Adipocyte (in vitro differentiated cells): ENCODE results near the gene GADL1.

Experiments
- DNase-seq: peaks from one replicate; pipeline ENCODE4 v3.0.0-alpha.2; 2015; ENCODE audit warnings: low read depth
- H3K27me3 ChIP-seq: replicated peaks from 2 replicates; pipeline ENCODE4 v1.7.0; 2013; ENCODE audit warnings: mild to moderate bottlenecking, low read length, moderate library complexity; ENCODE audit not compliant: control insufficient read depth, insufficient read depth
- H3K36me3 ChIP-seq: 2 replicates; pipeline ENCODE4 v1.7.0; 2013; ENCODE audit warnings: low read length, mild to moderate bottlenecking, moderate library complexity; ENCODE audit not compliant: control insufficient read depth, insufficient read depth, severe bottlenecking
- H3K4me1 ChIP-seq: 2 replicates; pipeline ENCODE4 v1.7.0; 2013; ENCODE audit warnings: mild to moderate bottlenecking, low read length, moderate library complexity; ENCODE audit not compliant: control insufficient read depth, insufficient read depth
- H3K4me3 ChIP-seq: 2 replicates; pipeline ENCODE4 v1.7.0; 2013; ENCODE audit warnings: mild to moderate bottlenecking, low read length, moderate library complexity
- H3K9ac ChIP-seq: 2 replicates; pipeline ENCODE4 v1.7.0; 2013; ENCODE audit warnings: mild to moderate bottlenecking, low read length, moderate library complexity
- H3K9me3 ChIP-seq: 2 replicates; pipeline ENCODE4 v1.7.0; 2013; ENCODE audit warnings: mild to moderate bottlenecking, low read length, moderate library complexity; ENCODE audit not compliant: control insufficient read depth

GADL1 gene

DNA sequence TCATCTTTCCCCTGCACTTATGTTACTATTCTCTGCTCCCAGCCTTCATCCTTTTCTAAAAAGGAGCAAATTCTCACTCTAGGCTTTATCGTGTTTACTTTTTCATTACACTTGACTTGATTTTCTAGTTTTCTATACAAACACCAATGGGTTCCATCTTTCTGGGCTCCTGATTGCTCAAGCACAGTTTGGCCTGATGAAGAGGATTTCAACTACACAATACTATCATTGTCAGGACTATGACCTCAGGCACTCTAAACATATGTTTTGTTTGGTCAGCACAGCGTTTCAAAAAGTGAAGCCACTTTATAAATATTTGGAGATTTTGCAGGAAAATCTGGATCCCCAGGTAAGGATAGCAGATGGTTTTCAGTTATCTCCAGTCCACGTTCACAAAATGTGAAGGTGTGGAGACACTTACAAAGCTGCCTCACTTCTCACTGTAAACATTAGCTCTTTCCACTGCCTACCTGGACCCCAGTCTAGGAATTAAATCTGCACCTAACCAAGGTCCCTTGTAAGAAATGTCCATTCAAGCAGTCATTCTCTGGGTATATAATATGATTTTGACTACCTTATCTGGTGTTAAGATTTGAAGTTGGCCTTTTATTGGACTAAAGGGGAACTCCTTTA lies 201.8 kb downstream of the GADL1 start:
- Histone ChIP-seq H3K27me3 (no peaks in the 10 kb centered on the region), H3K9ac (peak overlapping the region; percentile 48), H3K4me3 (no peak overlapping the region), H3K4me1 (peaks cover 57% of the 10 kb centered on the region), H3K9me3 (no peaks in the 10 kb centered on the region), H3K36me3 (peaks cover 83% of the 10 kb centered on the region)
- no peak for DNase-seq

DNA sequence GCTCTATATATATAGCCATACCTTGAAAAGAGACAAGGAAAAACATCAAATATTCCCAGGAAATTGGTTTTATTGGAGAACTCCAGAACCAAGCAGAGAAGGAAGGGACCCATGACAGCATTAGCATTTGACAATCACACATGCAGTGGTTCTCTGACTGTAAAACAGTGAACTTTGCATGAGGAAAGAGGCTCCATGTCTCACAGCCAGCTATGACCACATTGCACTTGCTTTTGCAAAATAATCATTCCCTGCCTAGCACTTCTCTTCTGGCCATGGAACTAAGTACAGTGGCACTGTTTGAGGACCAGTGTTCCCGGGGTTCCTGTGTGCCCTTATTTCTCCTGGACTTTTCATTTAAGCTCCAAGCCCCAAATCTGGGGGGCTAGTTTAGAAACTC lies 202.5 kb downstream of the GADL1 start:
- Histone ChIP-seq H3K4me3 (no peak overlapping the region), H3K4me1 (peaks cover 57% of the 10 kb centered on the region), H3K27me3 (no peaks in the 10 kb centered on the region), H3K9ac (peak overlapping the region; percentile 48), H3K9me3 (no peaks in the 10 kb centered on the region), H3K36me3 (peaks cover 90% of the 10 kb centered on the region)
- no peak for DNase-seq

DNA sequence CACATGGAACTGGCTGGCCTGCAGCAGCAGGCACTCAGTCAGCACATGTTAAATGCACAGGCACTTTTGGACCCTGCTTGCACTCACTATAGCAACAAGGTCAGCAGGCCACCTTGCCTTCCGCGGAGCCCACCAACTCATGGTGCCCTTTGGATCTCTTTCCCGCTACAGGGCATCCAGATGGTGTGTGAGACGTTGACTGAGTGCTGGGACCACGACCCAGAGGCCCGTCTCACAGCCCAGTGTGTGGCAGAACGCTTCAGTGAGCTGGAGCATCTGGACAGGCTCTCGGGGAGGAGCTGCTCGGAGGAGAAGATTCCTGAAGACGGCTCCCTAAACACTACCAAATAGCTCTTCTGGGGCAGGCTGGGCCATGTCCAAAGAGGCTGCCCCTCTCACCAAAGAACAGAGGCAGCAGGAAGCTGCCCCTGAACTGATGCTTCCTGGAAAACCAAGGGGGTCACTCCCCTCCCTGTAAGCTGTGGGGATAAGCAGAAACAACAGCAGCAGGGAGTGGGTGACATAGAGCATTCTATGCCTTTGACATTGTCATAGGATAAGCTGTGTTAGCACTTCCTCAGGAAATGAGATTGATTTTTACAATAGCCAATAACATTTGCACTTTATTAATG lies 203.1 kb downstream of the GADL1 start:
- DNase-seq = no peak
- H3K27me3 ChIP-seq = no peaks in the 10 kb centered on the region
- H3K4me1 ChIP-seq = peaks cover 56% of the 10 kb centered on the region
- no peaks in the 10 kb centered on the region for H3K9me3 ChIP-seq
- peaks cover 90% of the 10 kb centered on the region for H3K36me3 ChIP-seq
- H3K4me3 ChIP-seq = no peak overlapping the region
- peak overlapping the region; percentile 30 for H3K9ac ChIP-seq

DNA sequence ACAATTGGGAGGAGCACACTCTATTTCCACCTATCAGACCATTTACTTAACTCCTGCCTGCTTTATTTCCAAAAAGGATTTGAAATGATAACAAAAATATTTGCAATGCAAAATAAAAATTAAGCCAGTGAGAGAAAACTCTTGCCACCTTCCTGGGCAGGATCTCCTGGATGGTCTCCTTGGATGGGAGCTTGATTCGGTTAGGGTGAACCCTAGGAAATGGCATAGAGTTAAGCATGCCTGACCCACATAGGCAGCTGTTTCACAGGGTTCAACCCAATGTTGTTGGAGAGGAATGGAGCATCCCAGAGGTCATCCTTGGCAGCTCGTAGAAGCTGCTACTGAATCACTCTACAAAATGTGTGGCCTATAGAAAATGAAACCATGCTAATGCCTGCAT lies 204.3 kb downstream of the GADL1 start:
- H3K36me3 ChIP-seq = peaks cover 87% of the 10 kb centered on the region
- no peak for DNase-seq

DNA sequence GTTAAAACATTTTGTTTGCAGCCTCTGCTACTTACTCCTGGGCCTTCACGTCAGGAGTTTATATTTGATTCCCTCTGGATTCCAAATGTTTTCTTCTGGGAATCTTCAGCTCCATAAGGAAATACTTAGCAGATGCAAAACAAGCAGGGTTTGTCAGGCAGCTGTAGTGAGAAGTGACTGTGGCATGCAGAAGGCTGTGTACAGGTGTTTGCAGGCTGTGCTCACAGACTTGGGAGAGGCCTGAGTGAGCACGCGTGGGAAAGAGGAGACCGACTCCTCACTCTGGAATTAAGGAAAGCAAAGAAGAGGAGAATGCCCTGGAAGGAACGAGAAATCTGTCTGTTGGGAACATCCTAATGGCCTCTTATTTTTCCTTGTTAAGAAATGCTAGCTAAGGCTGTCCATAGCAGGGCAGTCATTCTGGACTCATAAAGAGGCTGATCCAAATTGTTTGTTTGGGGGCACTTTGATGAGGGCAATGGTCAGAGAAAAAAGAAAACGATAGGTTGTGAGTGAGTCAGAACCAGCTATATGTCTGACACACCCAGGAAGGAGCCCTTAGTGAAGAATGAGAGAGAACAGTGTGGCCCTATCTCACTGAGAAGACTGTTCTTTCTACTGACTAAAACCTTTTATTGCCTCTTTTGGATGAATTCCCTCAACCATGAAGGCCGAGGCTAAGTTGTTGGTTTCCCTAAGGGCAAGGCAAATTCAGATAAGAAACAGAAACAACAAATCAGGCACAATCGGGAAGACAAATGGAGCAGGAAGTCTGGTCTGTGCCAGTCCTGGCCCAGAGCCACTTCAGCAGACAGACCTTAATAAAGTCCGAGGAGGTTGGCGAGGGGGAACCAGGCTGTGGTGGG lies 205.5 kb downstream of the GADL1 start:
- Histone ChIP-seq H3K9me3 (no peaks in the 10 kb centered on the region), H3K4me3 (peak overlapping the region; percentile 38), H3K9ac (peak overlapping the region; percentile 69), H3K27me3 (no peaks in the 10 kb centered on the region), H3K4me1 (peaks cover 74% of the 10 kb centered on the region), H3K36me3 (peaks cover 76% of the 10 kb centered on the region)
- DNase-seq = peak; percentile 63

More for the DNA sequence above, 204.3 kb downstream of the GADL1 start:
- Histone ChIP-seq H3K4me1 (peaks cover 64% of the 10 kb centered on the region), H3K9ac (no peak overlapping the region), H3K9me3 (no peaks in the 10 kb centered on the region), H3K4me3 (no peak overlapping the region), H3K27me3 (no peaks in the 10 kb centered on the region)

DNA sequence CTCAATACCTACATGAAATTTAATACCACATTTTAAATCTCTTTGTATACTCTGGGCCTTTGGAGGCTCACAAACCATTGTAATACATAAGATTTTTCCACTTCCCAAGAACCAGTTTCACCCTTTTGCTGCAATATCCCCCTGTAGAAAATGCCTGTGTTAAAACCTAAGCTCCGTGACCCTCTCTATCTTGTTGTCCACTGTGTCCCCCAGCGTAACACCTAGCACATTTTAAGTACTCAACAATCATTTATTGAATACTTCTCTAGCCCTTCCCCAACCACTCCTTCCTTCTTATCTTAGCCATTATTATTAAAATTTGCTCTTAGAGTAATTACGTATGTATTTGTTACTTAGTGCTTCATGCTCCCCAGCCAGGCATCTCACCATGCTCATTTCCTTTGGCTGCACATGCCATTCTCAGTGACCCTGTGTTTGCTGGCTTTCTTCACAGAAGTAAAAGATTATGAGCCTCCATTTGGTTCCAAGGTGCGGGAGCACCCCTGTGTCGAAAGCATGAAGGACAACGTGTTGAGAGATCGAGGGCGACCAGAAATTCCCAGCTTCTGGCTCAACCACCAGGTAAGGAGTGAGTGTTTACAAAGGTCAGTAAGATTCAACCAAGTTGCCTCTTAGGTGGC lies 206.4 kb downstream of the GADL1 start:
- H3K27me3 ChIP-seq = no peaks in the 10 kb centered on the region
- H3K9ac ChIP-seq = peak overlapping the region; percentile 69
- H3K36me3 ChIP-seq = peaks cover 73% of the 10 kb centered on the region
- H3K9me3 ChIP-seq = no peaks in the 10 kb centered on the region
- no peak for DNase-seq
- no peak overlapping the region for H3K4me3 ChIP-seq
- peaks cover 77% of the 10 kb centered on the region for H3K4me1 ChIP-seq

DNA sequence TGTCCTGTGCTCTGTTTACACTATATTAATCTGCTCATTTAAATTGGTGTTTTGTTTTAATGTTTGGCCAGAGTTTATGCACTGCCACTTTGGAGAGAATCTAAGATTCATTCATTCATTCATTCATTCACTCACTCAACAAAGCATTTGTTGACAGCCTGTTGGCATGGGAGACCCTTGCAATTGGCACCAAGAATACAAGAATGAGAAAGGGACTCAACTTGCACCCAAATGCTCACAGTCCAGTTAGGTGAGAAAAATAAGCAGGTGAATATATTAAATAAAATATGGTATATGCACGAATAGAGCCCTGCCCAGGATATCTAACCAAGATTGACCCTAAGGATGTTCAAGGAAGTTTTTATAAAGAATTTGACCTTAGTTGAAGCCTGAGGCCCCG lies 207.7 kb downstream of the GADL1 start:
- Histone ChIP-seq H3K9ac (no peak overlapping the region), H3K36me3 (peaks cover 60% of the 10 kb centered on the region), H3K27me3 (no peaks in the 10 kb centered on the region), H3K4me1 (peaks cover 79% of the 10 kb centered on the region), H3K4me3 (no peak overlapping the region), H3K9me3 (no peaks in the 10 kb centered on the region)
- no peak for DNase-seq

DNA sequence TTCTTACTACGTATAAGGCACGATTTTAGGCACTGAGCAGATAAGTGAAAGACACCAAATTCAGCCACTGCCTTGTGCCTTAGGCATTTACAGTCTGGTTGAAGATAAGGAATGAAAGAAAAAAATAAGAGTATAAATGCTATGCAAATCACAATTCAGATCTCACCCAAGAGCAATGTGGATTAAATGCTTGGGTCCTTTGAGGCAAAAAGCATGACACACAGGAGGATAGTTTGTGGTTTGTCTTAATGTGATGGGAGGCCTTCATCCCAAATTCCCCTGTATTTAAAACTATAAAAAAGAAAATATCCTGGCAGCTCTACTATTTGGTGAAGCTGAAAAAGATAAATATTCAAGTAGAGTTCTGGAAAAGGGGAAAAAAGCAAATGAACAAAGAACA lies 208.3 kb downstream of the GADL1 start:
- no peak for DNase-seq
- H3K9me3 ChIP-seq = no peaks in the 10 kb centered on the region
- H3K9ac ChIP-seq = no peak overlapping the region
- peaks cover 81% of the 10 kb centered on the region for H3K4me1 ChIP-seq
- H3K27me3 ChIP-seq = no peaks in the 10 kb centered on the region
- H3K4me3 ChIP-seq = no peak overlapping the region
- H3K36me3 ChIP-seq = peaks cover 54% of the 10 kb centered on the region

DNA sequence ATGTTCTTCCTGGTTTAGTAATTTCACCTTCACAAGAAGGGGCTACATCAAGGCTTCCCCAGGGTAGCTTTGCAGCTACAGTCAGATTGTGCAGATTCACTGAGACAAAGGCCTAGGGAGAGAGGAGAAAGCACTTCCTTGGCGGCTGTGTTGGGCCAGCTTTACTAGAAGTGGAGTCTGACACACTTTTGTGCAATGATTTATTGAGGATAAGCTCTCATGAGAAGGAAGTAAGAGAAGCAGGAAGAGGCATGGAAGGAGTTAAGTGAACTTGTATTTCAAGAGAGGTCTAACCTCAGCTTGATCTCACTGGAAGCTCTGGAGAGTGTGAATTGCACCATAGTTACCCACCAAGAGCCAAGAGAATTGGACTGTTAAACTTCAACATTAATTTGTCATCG lies 209.2 kb downstream of the GADL1 start:
- no peak overlapping the region for H3K4me3 ChIP-seq
- no peaks in the 10 kb centered on the region for H3K27me3 ChIP-seq
- H3K4me1 ChIP-seq = peaks cover 84% of the 10 kb centered on the region
- no peaks in the 10 kb centered on the region for H3K9me3 ChIP-seq
- no peak overlapping the region for H3K9ac ChIP-seq
- DNase-seq = no peak
- peaks cover 45% of the 10 kb centered on the region for H3K36me3 ChIP-seq

DNA sequence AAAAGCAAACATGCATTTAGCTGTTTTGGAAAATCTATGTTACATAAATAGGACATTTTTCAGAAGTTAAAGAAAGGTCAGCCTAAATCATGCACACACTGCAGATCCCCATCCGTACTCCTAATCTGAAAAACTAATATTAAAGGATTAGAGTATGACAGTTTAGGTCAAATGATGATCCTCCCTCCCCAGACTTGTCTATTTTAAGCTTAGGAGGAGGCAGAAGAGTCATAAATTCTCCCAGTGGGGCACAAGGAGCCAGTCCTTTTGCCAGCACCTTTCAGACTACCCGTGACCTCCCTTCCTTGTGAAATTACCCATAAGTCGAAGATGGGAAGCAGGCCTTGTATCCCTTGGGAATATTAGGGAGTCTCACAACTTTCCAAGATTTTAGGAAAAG lies 210.1 kb downstream of the GADL1 start:
- Histone ChIP-seq H3K27me3 (no peaks in the 10 kb centered on the region), H3K9me3 (no peaks in the 10 kb centered on the region), H3K36me3 (peaks cover 42% of the 10 kb centered on the region), H3K9ac (no peak overlapping the region), H3K4me1 (peaks cover 74% of the 10 kb centered on the region), H3K4me3 (peak overlapping the region; percentile 29)
- DNase-seq = no peak

DNA sequence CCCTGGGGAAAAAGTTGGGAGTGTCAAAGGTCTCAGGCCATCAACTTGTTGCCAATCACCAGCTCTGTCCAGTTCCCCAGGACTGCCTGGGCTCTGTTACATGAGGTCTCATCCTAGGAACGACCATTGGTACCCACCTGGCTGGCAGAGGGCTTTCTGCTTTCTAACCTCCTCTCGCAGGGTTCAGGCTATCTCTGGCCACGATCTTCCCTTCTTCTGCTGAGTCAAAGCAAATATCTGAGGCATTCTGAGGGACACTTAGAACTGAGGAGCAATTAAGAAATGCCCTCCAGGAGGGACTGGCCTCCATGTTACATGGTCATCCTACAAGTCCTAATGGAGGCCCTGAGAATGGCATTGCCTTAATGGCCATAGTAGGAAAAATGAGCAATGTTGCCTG lies 210.7 kb downstream of the GADL1 start:
- no peaks in the 10 kb centered on the region for H3K9me3 ChIP-seq
- H3K9ac ChIP-seq = no peak overlapping the region
- H3K4me1 ChIP-seq = peaks cover 69% of the 10 kb centered on the region
- peak overlapping the region; percentile 29 for H3K4me3 ChIP-seq
- no peaks in the 10 kb centered on the region for H3K27me3 ChIP-seq
- H3K36me3 ChIP-seq = peaks cover 44% of the 10 kb centered on the region
- DNase-seq = no peak
